Trophoblast cell (in vitro differentiated cells and primary cell): ENCODE data around the gene MAPK8IP1.

Experiments
- DNase-seq, 2 donors: peaks; one replicate each; pipeline ENCODE4 v3.0.0-alpha.2; 2016
- H2AFZ ChIP-seq: 2 replicates; pipeline ENCODE4 v1.6.1; 2013; ENCODE audit warnings: low read length, moderate library complexity, mild to moderate bottlenecking; ENCODE audit not compliant: insufficient read depth, poor library complexity
- H2AK5ac ChIP-seq: 2 replicates; pipeline ENCODE4 v1.6.1; 2013; ENCODE audit warnings: mild to moderate bottlenecking, low read length
- H2BK120ac ChIP-seq: 2 replicates; pipeline ENCODE4 v1.6.1; 2013; ENCODE audit warnings: low read length, mild to moderate bottlenecking, moderate library complexity; ENCODE audit not compliant: insufficient read depth, poor library complexity
- H2BK12ac ChIP-seq: 2 replicates; pipeline ENCODE4 v1.6.1; 2013; ENCODE audit warnings: mild to moderate bottlenecking, low read length, moderate library complexity
- H2BK5ac ChIP-seq: 2 replicates; pipeline ENCODE4 v1.6.1; 2013; ENCODE audit warnings: low read length, low read depth, moderate library complexity, mild to moderate bottlenecking; ENCODE audit not compliant: poor library complexity
- H3K14ac ChIP-seq: 2 replicates; pipeline ENCODE4 v1.6.1; 2013; ENCODE audit warnings: mild to moderate bottlenecking, low read length
- H3K18ac ChIP-seq: 2 replicates; pipeline ENCODE4 v1.6.1; 2013; ENCODE audit warnings: mild to moderate bottlenecking, low read length
- H3K23ac ChIP-seq: 2 replicates; pipeline ENCODE4 v1.6.1; 2013; ENCODE audit warnings: low read length
- H3K27ac ChIP-seq: 2 replicates; pipeline ENCODE4 v1.5.1; 2013; ENCODE audit warnings: low read depth, mild to moderate bottlenecking, inconsistent platforms, low read length, moderate library complexity
- H3K27me3 ChIP-seq: 2 replicates; pipeline ENCODE4 v1.6.1; 2013; ENCODE audit warnings: inconsistent platforms, mild to moderate bottlenecking, low read length, moderate library complexity; ENCODE audit not compliant: insufficient read depth
- H3K36me3 ChIP-seq, 2 experiments: 1 replicate in 1 of 2; 2 replicates in 1 of 2; pipeline ENCODE4 v1.6.1; 2013; ENCODE audit warnings: low read length in 2 of 2, mild to moderate bottlenecking in 2 of 2, moderate library complexity in 1 of 2; ENCODE audit not compliant: insufficient read depth in 2 of 2, control insufficient read depth in 1 of 2
- H3K4ac ChIP-seq: 2 replicates; pipeline ENCODE4 v1.6.1; 2013; ENCODE audit warnings: low read depth, mild to moderate bottlenecking, low read length, moderate library complexity
- H3K4me1 ChIP-seq, 2 experiments: 1 replicate in 1 of 2; 2 replicates in 1 of 2; pipeline ENCODE4 v1.6.1; 2013; ENCODE audit warnings: low read length in 2 of 2, mild to moderate bottlenecking in 2 of 2, moderate library complexity in 1 of 2; ENCODE audit not compliant: insufficient read depth in 2 of 2, control insufficient read depth in 1 of 2
- H3K4me2 ChIP-seq: 2 replicates; pipeline ENCODE4 v1.6.1; 2013; ENCODE audit warnings: inconsistent platforms, mild to moderate bottlenecking, low read length, moderate library complexity
- H3K4me3 ChIP-seq: 2 replicates; pipeline ENCODE4 v1.5.1; 2013; ENCODE audit warnings: mild to moderate bottlenecking, low read depth, low read length, inconsistent platforms
- H3K79me1 ChIP-seq: one replicate; pipeline ENCODE4 v1.6.1; 2013; ENCODE audit warnings: low read length
- H3K79me2 ChIP-seq: 2 replicates; pipeline ENCODE4 v1.6.1; 2013; ENCODE audit warnings: low read length, mild to moderate bottlenecking; ENCODE audit not compliant: control insufficient read depth, insufficient read depth, poor library complexity
- H3K9ac ChIP-seq: 2 replicates; pipeline ENCODE4 v1.6.1; 2013; ENCODE audit warnings: mild to moderate bottlenecking, low read length
- H3K9me3 ChIP-seq: 2 replicates; pipeline ENCODE4 v1.6.1; 2013; ENCODE audit warnings: low read depth, mild to moderate bottlenecking, control low read depth, inconsistent platforms, low read length; ENCODE audit not compliant: insufficient read depth
- H4K12ac ChIP-seq: 2 replicates; pipeline ENCODE4 v1.6.1; 2013; ENCODE audit warnings: low read depth, mild to moderate bottlenecking, low read length, moderate library complexity
- H4K8ac ChIP-seq: 2 replicates; pipeline ENCODE4 v1.6.1; 2013; ENCODE audit warnings: low read depth, mild to moderate bottlenecking, low read length, moderate library complexity
- H4K91ac ChIP-seq: one replicate; pipeline ENCODE4 v1.6.1; 2013; ENCODE audit warnings: low read depth, mild to moderate bottlenecking, low read length, moderate library complexity
- WGBS: extraction: QIAGEN DNeasy Blood & Tissue Kit; methylation state at CpG from one replicate; pipeline ENCODE4 v1.1.7; 2013; ENCODE audit warnings: missing lambda C conversion rate; ENCODE audit not compliant: insufficient read length, insufficient coverage; ENCODE audit errors: extremely low coverage; 5-methylcytosine and 5-hydroxymethylcytosine counted together

Gene MAPK8IP1

DNA sequence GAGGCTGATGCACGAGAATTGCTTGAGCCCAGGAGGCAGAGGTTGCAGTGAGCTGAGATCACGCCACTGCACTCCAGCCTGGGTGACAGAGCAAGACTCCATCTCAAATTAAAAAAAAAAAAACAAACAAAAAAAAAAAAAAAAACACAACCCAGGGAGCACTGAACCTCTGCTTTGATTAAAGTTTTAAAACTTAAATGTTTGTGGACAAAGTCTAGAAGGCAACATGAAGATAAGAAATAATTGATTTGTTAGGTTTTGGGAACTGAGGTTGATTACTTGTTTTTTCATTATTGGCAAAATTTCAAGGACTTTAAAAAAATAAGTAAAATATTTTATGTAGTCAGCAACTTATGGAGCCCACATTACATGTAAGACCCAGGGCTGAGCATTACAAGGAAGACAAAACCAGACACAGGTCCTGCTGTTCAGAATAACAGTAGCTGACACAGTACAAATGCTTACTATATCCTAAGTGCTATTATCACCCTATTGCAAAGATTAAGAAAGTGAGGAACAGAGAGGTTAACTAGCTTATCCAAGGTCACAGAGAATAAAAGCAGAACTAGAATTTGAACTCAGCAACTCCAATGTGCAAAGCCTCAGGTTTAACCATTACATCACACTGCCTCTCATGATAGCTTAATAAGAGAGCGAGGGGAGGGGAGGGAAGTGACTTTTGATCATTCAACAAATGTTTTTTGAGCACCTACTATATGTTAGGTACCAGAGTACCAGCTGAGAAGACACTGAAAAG lies 40.5 kb upstream of the MAPK8IP1 start:
- Histone ChIP-seq H3K23ac (no peak overlapping the region), H3K79me2 (peaks cover 4% of the 10 kb centered on the region), H3K27ac (no peak overlapping the region), H2BK120ac (no peak overlapping the region), H4K12ac (no peak overlapping the region), H3K18ac (no peak overlapping the region), H4K91ac (no peak overlapping the region), H2AK5ac (no peak overlapping the region), H3K36me3 (no peaks in the 10 kb centered on the region), H3K79me1 (peaks cover 5% of the 10 kb centered on the region), H4K8ac (no peak overlapping the region), H3K9ac (no peak overlapping the region), H3K27me3 (no peaks in the 10 kb centered on the region), H3K4me3 (no peak overlapping the region), H3K9me3 (peaks cover 3% of the 10 kb centered on the region), H2BK5ac (no peak overlapping the region), H2AFZ (no peak overlapping the region), H3K4me2 (no peak overlapping the region), H3K4me1 (peaks cover 5 to 8% of the 10 kb centered on the region in 2 experiments), H2BK12ac (no peak overlapping the region), H3K14ac (no peak overlapping the region), H3K4ac (no peak overlapping the region)
- no peak for DNase-seq
- no CpG with 5 or more reads among the region's 3 CpGs for WGBS

DNA sequence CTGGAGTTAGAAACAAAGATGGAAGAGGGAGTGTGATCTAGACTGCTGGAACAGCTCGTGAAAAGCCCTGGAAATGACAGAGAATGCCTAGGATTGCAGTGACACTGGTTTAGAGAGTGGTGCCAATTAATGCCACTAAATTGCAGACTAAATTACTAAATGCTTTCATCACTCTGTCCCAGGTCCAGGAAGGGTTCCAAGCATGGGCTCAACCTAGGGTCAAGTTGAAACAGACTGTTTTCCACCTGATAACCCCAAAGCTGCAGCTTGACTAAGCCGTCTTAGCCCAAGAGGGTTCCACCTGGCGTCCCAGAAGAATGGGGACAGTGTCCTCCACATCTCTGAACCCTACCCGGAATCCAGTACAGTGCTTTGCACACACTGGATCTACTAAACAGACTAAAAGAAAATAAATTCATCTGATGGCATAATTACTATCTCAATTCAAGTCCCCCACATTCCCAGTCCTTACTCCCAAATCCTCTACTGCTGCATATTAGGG lies 39.2 kb upstream of the MAPK8IP1 start:
- no peak overlapping the region for H2BK5ac ChIP-seq
- H4K91ac ChIP-seq = no peak overlapping the region
- peaks cover 3% of the 10 kb centered on the region for H3K9me3 ChIP-seq
- H3K4me1 ChIP-seq = peaks cover 5 to 8% of the 10 kb centered on the region in 2 experiments
- H2AK5ac ChIP-seq = no peak overlapping the region
- no peak for DNase-seq
- H3K79me1 ChIP-seq = peaks cover 5% of the 10 kb centered on the region
- H3K9ac ChIP-seq = no peak overlapping the region
- H3K27me3 ChIP-seq = no peaks in the 10 kb centered on the region
- H2BK120ac ChIP-seq = no peak overlapping the region
- no peak overlapping the region for H3K18ac ChIP-seq
- no peaks in the 10 kb centered on the region for H3K36me3 ChIP-seq
- no peak overlapping the region for H4K8ac ChIP-seq
- H3K27ac ChIP-seq = no peak overlapping the region
- no peak overlapping the region for H3K4ac ChIP-seq
- H3K4me3 ChIP-seq = no peak overlapping the region
- H2AFZ ChIP-seq = no peak overlapping the region
- WGBS = no CpG with 5 or more reads among the region's 4 CpGs
- H3K4me2 ChIP-seq = no peak overlapping the region
- no peak overlapping the region for H3K14ac ChIP-seq
- H4K12ac ChIP-seq = no peak overlapping the region
- H3K79me2 ChIP-seq = peaks cover 4% of the 10 kb centered on the region
- no peak overlapping the region for H3K23ac ChIP-seq
- H2BK12ac ChIP-seq = no peak overlapping the region

DNA sequence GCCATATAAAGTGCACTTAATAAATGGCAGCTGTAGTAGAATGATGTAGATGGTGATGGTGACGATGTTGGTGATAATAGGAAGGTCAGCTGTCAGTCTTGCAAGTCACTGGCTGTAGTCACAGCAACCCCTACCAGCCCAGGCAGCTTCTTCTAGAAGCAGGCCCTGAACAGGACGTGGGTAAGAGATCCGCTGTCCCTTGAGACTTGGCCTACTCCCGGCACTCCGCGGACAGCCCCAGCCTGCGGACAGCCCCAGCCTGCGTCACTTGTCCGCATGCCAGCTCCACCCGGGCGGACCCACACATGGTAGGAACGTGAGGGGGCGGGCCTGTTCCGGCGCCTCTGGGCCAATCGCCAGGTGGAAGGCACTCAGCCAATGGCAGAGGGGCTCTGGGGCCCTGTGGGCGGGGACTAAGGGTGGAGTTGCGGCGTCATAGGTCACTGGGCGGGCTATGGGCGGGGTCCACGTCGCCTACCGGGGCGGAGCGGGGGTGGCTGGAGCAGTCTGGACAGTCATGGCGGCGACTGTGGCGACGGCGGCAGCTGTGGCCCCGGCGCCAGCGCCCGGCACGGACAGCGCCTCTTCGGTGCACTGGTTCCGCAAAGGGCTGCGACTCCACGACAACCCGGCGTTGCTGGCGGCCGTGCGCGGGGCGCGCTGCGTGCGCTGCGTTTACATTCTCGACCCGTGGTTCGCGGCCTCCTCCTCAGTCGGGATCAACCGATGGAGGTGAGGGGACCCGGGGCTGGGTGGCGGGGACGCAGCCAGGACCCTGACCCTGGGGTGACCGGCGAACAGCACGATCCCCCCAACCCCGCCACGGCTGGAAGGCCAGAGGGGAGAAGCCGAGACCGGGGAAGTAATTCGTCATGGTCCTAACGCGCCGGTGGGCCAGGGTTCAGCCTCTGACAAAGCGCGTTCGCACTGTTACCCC lies 38.2 kb upstream of the MAPK8IP1 start, which contains the start of gene CRY2:
CRY2 (plus strand) TSS at position 502 of the 937 bp plus-strand sequence; CDS start at position 518, 16 bp downstream.
- Histone ChIP-seq H3K9ac (peak within 1 kb of the TSS; percentile 63), H4K8ac (peak within 1 kb of the TSS; percentile 0)

GRCh38 chr11:45847911-45848316 lies 37.5 kb upstream of the MAPK8IP1 start:
- peak overlapping the region; percentile 0 for H3K18ac ChIP-seq

More for the DNA sequence above, 38.2 kb upstream of the MAPK8IP1 start, which contains the start of gene CRY2:
- Histone ChIP-seq H2BK12ac (no peak within 1 kb of the TSS), H3K4me3 (peak within 1 kb of the TSS; percentile 90), H3K23ac (no peak within 1 kb of the TSS), H3K18ac (peak within 1 kb of the TSS; percentile 0), H3K79me1 (peaks cover 5% of the 10 kb centered on the region), H2BK120ac (no peak within 1 kb of the TSS), H3K27ac (no peak within 1 kb of the TSS), H2BK5ac (no peak within 1 kb of the TSS), H3K9me3 (peaks cover 3% of the 10 kb centered on the region), H3K36me3 (no peaks in the 10 kb centered on the region), H3K79me2 (peaks cover 4% of the 10 kb centered on the region), H2AFZ (peak within 1 kb of the TSS; percentile 37), H3K4me1 (peaks cover 5 to 8% of the 10 kb centered on the region in 2 experiments), H3K14ac (peak within 1 kb of the TSS; percentile 58), H3K4me2 (peak within 1 kb of the TSS; percentile 67), H2AK5ac (no peak within 1 kb of the TSS), H4K91ac (peak within 1 kb of the TSS; percentile 0), H4K12ac (no peak within 1 kb of the TSS), H3K27me3 (no peaks in the 10 kb centered on the region), H3K4ac (no peak within 1 kb of the TSS)
- peak; percentile 99 to 100 for DNase-seq
- no CpG with 5 or more reads among the region's 75 CpGs for WGBS

More at GRCh38 chr11:45847911-45848316, 37.5 kb upstream of the MAPK8IP1 start:
- Histone ChIP-seq H3K23ac (no peak overlapping the region), H2BK5ac (no peak overlapping the region), H2BK120ac (no peak overlapping the region), H3K27ac (no peak overlapping the region), H4K91ac (peak overlapping the region; percentile 0), H2AFZ (peak overlapping the region; percentile 0), H3K27me3 (no peaks in the 10 kb centered on the region), H2BK12ac (no peak overlapping the region), H3K14ac (peak overlapping the region; percentile 58), H3K9ac (peak overlapping the region; percentile 63), H3K79me2 (peaks cover 4% of the 10 kb centered on the region), H3K4me3 (peak overlapping the region; percentile 90), H3K4me2 (peak overlapping the region; percentile 67), H3K4ac (no peak overlapping the region), H3K79me1 (peaks cover 5% of the 10 kb centered on the region), H4K8ac (peak overlapping the region; percentile 0), H3K36me3 (no peaks in the 10 kb centered on the region), H3K9me3 (peaks cover 3% of the 10 kb centered on the region), H4K12ac (no peak overlapping the region), H2AK5ac (no peak overlapping the region), H3K4me1 (peaks cover 5 to 8% of the 10 kb centered on the region in 2 experiments)
- peak; percentile 45 to 69 for DNase-seq
- WGBS = no CpG with 5 or more reads among the region's 16 CpGs
